GM12801 (cell line): ENCODE measurements around the gene PDCD2L.

Experiments used
- CTCF ChIP-seq: IDR thresholded peaks from one replicate; pipeline ENCODE4 v1.5.1; 2011; ENCODE audit warnings: control low read depth; ENCODE audit not compliant: insufficient read length; ENCODE audit errors: extremely low read depth

The PDCD2L gene

GRCh38 chr19:34430738-34431625, 26.8 kb downstream of the PDCD2L start:
- peak; percentile 45 for TF ChIP-seq CTCF

- no peak for TF ChIP-seq CTCF
Measured at GRCh38 chr19:34431681-34432402, 27.6 kb downstream of the PDCD2L start.

GRCh38 chr19:34432797-34433196, 28.6 kb downstream of the PDCD2L start:
- no peak for TF ChIP-seq CTCF

GRCh38 chr19:34436716-34437115, 32.5 kb downstream of the PDCD2L start:
- no peak for TF ChIP-seq CTCF

DNA sequence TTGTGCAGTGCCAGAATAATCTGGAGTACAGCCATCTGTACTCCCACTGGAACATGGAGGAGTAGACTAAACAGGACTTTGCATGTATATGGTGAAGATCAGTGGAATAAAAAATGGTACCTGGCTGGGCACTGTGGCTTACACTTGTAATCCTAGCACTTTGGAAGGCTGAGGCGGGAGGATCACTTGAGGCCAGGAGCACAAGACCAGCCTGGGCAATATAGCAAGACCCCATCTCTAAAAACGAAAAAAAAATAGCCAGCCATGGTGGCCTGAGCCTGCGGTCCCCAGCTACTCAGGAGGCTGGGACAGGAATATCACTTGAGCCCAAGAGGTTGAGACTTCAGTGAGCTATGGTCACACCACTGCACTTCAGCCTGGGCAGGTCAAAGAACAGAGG, 44.0 kb downstream of the PDCD2L start:
- TF ChIP-seq CTCF = no peak

- TF ChIP-seq CTCF = no peak
Measured at GRCh38 chr19:34452723-34453122, 48.5 kb downstream of the PDCD2L start.

- no peak for TF ChIP-seq CTCF
Measured at GRCh38 chr19:34454091-34454490, 49.9 kb downstream of the PDCD2L start.
